ENCODE results near the gene RRM2. TPM values are rescaled to one million over a fixed set of nuclear protein-coding genes. Genes with fewer than 3 reads are reported as not detected.
A peak's percentile ranks its signal among the peaks of the same experiment; 100 is the strongest.

RRM2 gene
- total RNA-seq, 4 donors from 2014 or later, result 0.99 to 9.5 (median 1.8) TPM

GRCh38 chr2:10120877-10121574 lies 1.5 kb upstream of the RRM2 start:
- intact Hi-C loops (cut with DNase I; ENCODE audit: low total_unique reads), result no loop called here
- DNase-seq (ENCODE audit: low spot score in 2 of 2), result no peak
- TF ChIP-seq POLR2A (IDR thresholded peaks at IDR 0.05) (no peak), CTCF (IDR thresholded peaks at IDR 0.05) (no peak)
- H3K4me3 ChIP-seq (ENCODE audit: low read depth, poor library complexity, severe bottlenecking), result peak overlapping the region; percentile 29
- WGBS, 2 donors, result 28 to 32% methylated on average over 13 of the region's 13 CpGs

- DNase-seq (ENCODE audit: low spot score in 2 of 2), result no peak
- 5 to 9% methylated on average over 18 of the region's 18 CpGs for WGBS, 2 donors
- no peak overlapping the region for H3K4me3 ChIP-seq (ENCODE audit: low read depth, poor library complexity, severe bottlenecking)
- no peak for TF ChIP-seq CTCF (IDR thresholded peaks at IDR 0.05)
- no peak for TF ChIP-seq POLR2A (IDR thresholded peaks at IDR 0.05)
- intact Hi-C loops (cut with DNase I; ENCODE audit: low total_unique reads), result no loop called here
Measured at GRCh38 chr2:10123281-10123680, 742 bp downstream of the RRM2 start.

GRCh38 chr2:10124538-10125045 lies 2.1 kb downstream of the RRM2 start:
- WGBS, 2 donors, result 11 to 13% methylated on average over 5 of the region's 5 CpGs
- intact Hi-C loops (cut with DNase I; ENCODE audit: low total_unique reads), result loop anchor here (5.0 kb wide), 1 partner anchor 298 kb away; no protein-coding TSS in a partner anchor
- H3K4me3 ChIP-seq (ENCODE audit: low read depth, poor library complexity, severe bottlenecking), result no peak overlapping the region
- peak in 1 of 2 donors; percentile 45 for DNase-seq (ENCODE audit: low spot score in 2 of 2)
- no peak for TF ChIP-seq POLR2A (IDR thresholded peaks at IDR 0.05)
- TF ChIP-seq CTCF (IDR thresholded peaks at IDR 0.05), result peak in 1 of 3 donors; percentile 20

- WGBS, 2 donors, result 82 to 88% methylated on average over 6 of the region's 6 CpGs
- no peak overlapping the region for H3K4me3 ChIP-seq (ENCODE audit: low read depth, poor library complexity, severe bottlenecking)
- DNase-seq (ENCODE audit: low spot score in 2 of 2), result no peak
- intact Hi-C loops (cut with DNase I; ENCODE audit: low total_unique reads), result loop anchor here (5.0 kb wide), 1 partner anchor 296 kb away; no protein-coding TSS in a partner anchor
- TF ChIP-seq POLR2A (IDR thresholded peaks at IDR 0.05), result no peak
- TF ChIP-seq CTCF (IDR thresholded peaks at IDR 0.05), result no peak
Measured at GRCh38 chr2:10125842-10126631, 3.5 kb downstream of the RRM2 start.

GRCh38 chr2:10126632-10127026 lies 4.1 kb downstream of the RRM2 start:
- TF ChIP-seq CTCF (IDR thresholded peaks at IDR 0.05), result no peak
- no peak for TF ChIP-seq POLR2A (IDR thresholded peaks at IDR 0.05)
- intact Hi-C loops (cut with DNase I; ENCODE audit: low total_unique reads), result loop anchor here (5.0 kb wide), 1 partner anchor 296 kb away; no protein-coding TSS in a partner anchor
- DNase-seq (ENCODE audit: low spot score in 2 of 2), result no peak
- WGBS, 2 donors, result 82 to 84% methylated on average over 5 of the region's 5 CpGs
- no peak overlapping the region for H3K4me3 ChIP-seq (ENCODE audit: low read depth, poor library complexity, severe bottlenecking)
